OCI-LY1 (cell line): ENCODE measurements around the gene ST6GALNAC3.

Experiments used
- H2AFZ ChIP-seq: fragments of 200-600 bp; sonication (generic), shearing (Covaris generic); 2 replicates; pipeline ENCODE4 v1.6.0; 2014; ENCODE audit warnings: antibody characterized with exemption, mild to moderate bottlenecking, low read length
- H3F3A ChIP-seq: fragments of 200-600 bp; sonication (generic), shearing (Covaris generic); 2 replicates; pipeline ENCODE4 v1.6.0; 2014; ENCODE audit warnings: mild to moderate bottlenecking, antibody characterized with exemption, low read length, moderate library complexity; ENCODE audit not compliant: insufficient read depth
- H3K27ac ChIP-seq: fragments of 200-600 bp; sonication (generic); 2 replicates; pipeline ENCODE4 v1.5.1; 2014; ENCODE audit warnings: low read length, mixed run types, mild to moderate bottlenecking, low read depth; ENCODE audit not compliant: poor library complexity, severe bottlenecking
- H3K27me3 ChIP-seq: fragments of 200-600 bp; sonication (generic); 2 replicates; pipeline ENCODE4 v1.6.0; 2014; ENCODE audit warnings: antibody characterized with exemption, mild to moderate bottlenecking, low read length, moderate library complexity; ENCODE audit not compliant: insufficient read depth
- H3K36me3 ChIP-seq: fragments of 200-600 bp; sonication (generic); 2 replicates; pipeline ENCODE4 v1.6.1; 2014; ENCODE audit warnings: mild to moderate bottlenecking, antibody characterized with exemption, low read length, moderate library complexity, mixed read lengths; ENCODE audit not compliant: insufficient read depth
- H3K4me1 ChIP-seq: fragments of 200-600 bp; sonication (generic); 2 replicates; pipeline ENCODE4 v1.5.1; 2014; ENCODE audit warnings: mild to moderate bottlenecking, low read length, moderate library complexity; ENCODE audit not compliant: insufficient read depth, severe bottlenecking
- H3K4me2 ChIP-seq: fragments of 200-600 bp; sonication (generic), shearing (Covaris generic); 2 replicates; pipeline ENCODE4 v1.6.1; 2014; ENCODE audit warnings: low read length
- H3K4me3 ChIP-seq: fragments of 200-600 bp; sonication (generic); 2 replicates; pipeline ENCODE4 v1.5.1; 2014; ENCODE audit warnings: low read length, low read depth, mild to moderate bottlenecking, mixed read lengths; ENCODE audit not compliant: poor library complexity, severe bottlenecking
- H3K79me2 ChIP-seq: fragments of 200-600 bp; shearing (Covaris generic); 2 replicates; pipeline ENCODE4 v1.6.1; 2016; ENCODE audit warnings: mixed run types, low read length, mixed read lengths; ENCODE audit not compliant: insufficient read depth
- H3K9ac ChIP-seq: fragments of 200-600 bp; sonication (generic), shearing (Covaris generic); 2 replicates; pipeline ENCODE4 v1.6.1; 2014; ENCODE audit warnings: mild to moderate bottlenecking, low read length, mixed read lengths
- H3K9me2 ChIP-seq: fragments of 200-600 bp; sonication (generic), shearing (Covaris generic); 2 replicates; pipeline ENCODE4 v1.6.1; 2014; ENCODE audit warnings: low read depth, mild to moderate bottlenecking, low read length, mixed read lengths
- H3K9me3 ChIP-seq: fragments of 200-600 bp; shearing (Covaris generic); 2 replicates; pipeline ENCODE4 v1.6.1; 2014; ENCODE audit warnings: low read length, mixed read lengths
- H4K20me1 ChIP-seq: fragments of 200-600 bp; sonication (generic), shearing (Covaris generic); 2 replicates; pipeline ENCODE4 v1.6.0; 2016; ENCODE audit warnings: mild to moderate bottlenecking, low read length; ENCODE audit not compliant: insufficient read depth
- CTCF ChIP-seq: fragments of 200-600 bp; sonication (generic), shearing (Covaris generic); IDR thresholded peaks from 2 replicates; pipeline ENCODE4 v1.5.1; 2017; ENCODE audit warnings: mild to moderate bottlenecking, antibody characterized with exemption, low read length, moderate library complexity, mixed read lengths
- EZH2 ChIP-seq: fragments of 200-600 bp; sonication (generic), shearing (Covaris generic); IDR thresholded peaks from 2 replicates; pipeline ENCODE4 v1.8.0; 2017; ENCODE audit warnings: borderline replicate concordance, mixed run types, mild to moderate bottlenecking, antibody characterized with exemption, low read length, moderate library complexity, mixed read lengths

Gene ST6GALNAC3

GRCh38 chr1:76059451-76059850 lies 15.1 kb upstream of the ST6GALNAC3 start:
- H3K4me2 ChIP-seq: no peak overlapping the region
- H3K79me2 ChIP-seq: no peaks in the 10 kb centered on the region
- H2AFZ ChIP-seq: no peak overlapping the region
- no peaks in the 10 kb centered on the region for H3K36me3 ChIP-seq
- TF ChIP-seq EZH2: no peak
- TF ChIP-seq CTCF: no peak
- no peak overlapping the region for H3K4me3 ChIP-seq
- H3K4me1 ChIP-seq: no peaks in the 10 kb centered on the region
- no peaks in the 10 kb centered on the region for H3K9me3 ChIP-seq
- no peaks in the 10 kb centered on the region for H3K9me2 ChIP-seq
- H4K20me1 ChIP-seq: no peaks in the 10 kb centered on the region
- H3K27ac ChIP-seq: no peak overlapping the region
- H3F3A ChIP-seq: no peaks in the 10 kb centered on the region
- no peak overlapping the region for H3K9ac ChIP-seq
- no peaks in the 10 kb centered on the region for H3K27me3 ChIP-seq

- H3K79me2 ChIP-seq: no peaks in the 10 kb centered on the region
- H2AFZ ChIP-seq: no peak overlapping the region
- H4K20me1 ChIP-seq: no peaks in the 10 kb centered on the region
- no peaks in the 10 kb centered on the region for H3K9me2 ChIP-seq
- TF ChIP-seq CTCF: no peak
- no peak for TF ChIP-seq EZH2
- no peak overlapping the region for H3K27ac ChIP-seq
- no peak overlapping the region for H3K9ac ChIP-seq
- H3K27me3 ChIP-seq: no peaks in the 10 kb centered on the region
- no peak overlapping the region for H3K4me2 ChIP-seq
- H3K4me3 ChIP-seq: no peak overlapping the region
- H3K4me1 ChIP-seq: no peaks in the 10 kb centered on the region
- H3K36me3 ChIP-seq: no peaks in the 10 kb centered on the region
- no peaks in the 10 kb centered on the region for H3K9me3 ChIP-seq
- H3F3A ChIP-seq: no peaks in the 10 kb centered on the region
Observed at GRCh38 chr1:76065270-76065669, 9.3 kb upstream of the ST6GALNAC3 start.

GRCh38 chr1:76066394-76066793 lies 8.2 kb upstream of the ST6GALNAC3 start:
- H3K9ac ChIP-seq: no peak overlapping the region
- TF ChIP-seq CTCF (no peak), EZH2 (no peak)
- no peak overlapping the region for H3K4me3 ChIP-seq
- H3K27me3 ChIP-seq: no peaks in the 10 kb centered on the region
- no peaks in the 10 kb centered on the region for H4K20me1 ChIP-seq
- no peak overlapping the region for H2AFZ ChIP-seq
- no peak overlapping the region for H3K4me2 ChIP-seq
- H3K79me2 ChIP-seq: no peaks in the 10 kb centered on the region
- no peaks in the 10 kb centered on the region for H3K9me3 ChIP-seq
- no peak overlapping the region for H3K27ac ChIP-seq
- no peaks in the 10 kb centered on the region for H3F3A ChIP-seq
- H3K9me2 ChIP-seq: no peaks in the 10 kb centered on the region
- no peaks in the 10 kb centered on the region for H3K36me3 ChIP-seq
- H3K4me1 ChIP-seq: no peaks in the 10 kb centered on the region
